ENCODE data around the gene NUP107. TPM values are rescaled to one million over a fixed set of nuclear protein-coding genes. Genes with fewer than 3 reads are reported as not detected.
"Not testable (repeated sequence)": the region's sequence is repeated elsewhere in the genome, so short reads cannot be mapped to it uniquely, and the experiment has no call there.

The NUP107 gene
- total RNA-seq, 1 experiment from 2014 or later, result 119 TPM

- DNase-seq, result no peak
- Histone ChIP-seq H3K36me3 (ENCODE audit: control insufficient read depth, insufficient read depth, low read length) (no peaks in the 10 kb centered on the region), H3K4me1 (peaks cover 7% of the 10 kb centered on the region; the same call in 1 of the 2 replicates), H3K27me3 (replicated peaks; ENCODE audit: control insufficient read depth, insufficient read depth, low read length) (no peaks in the 10 kb centered on the region), H3K4me3 (ENCODE audit: low read depth, low read length) (no peak overlapping the region), H3K9me3 (no peaks in the 10 kb centered on the region)
- Mint-ChIP-seq H3K27me3 (ENCODE audit: insufficient read depth, unreplicated experiment) (no peaks in the 10 kb centered on the region), H3K9me3 (ENCODE audit: unreplicated experiment) (no peaks in the 10 kb centered on the region), H3K36me3 (ENCODE audit: insufficient read depth, unreplicated experiment) (peaks cover 4% of the 10 kb centered on the region), H3K4me3 (ENCODE audit: unreplicated experiment) (no peak overlapping the region), H3K27ac (ENCODE audit: unreplicated experiment) (no peak overlapping the region), H3K4me1 (ENCODE audit: low read depth, unreplicated experiment) (no peaks in the 10 kb centered on the region)
- BruUV-seq (replicated peaks), result no TSS peak
- ChIA-PET POLR2A (no interaction called here), CTCF (interaction anchor here (0.6 kb wide), 1 partner anchor 18 kb away, joined by 3 read pairs; no protein-coding TSS in a partner anchor)
- intact Hi-C loops (cut with micrococcal nuclease; ENCODE audit: unreplicated experiment), result no loop called here
- no peak for TF ChIP-seq CTCF (IDR thresholded peaks at IDR 0.05; ENCODE audit: insufficient read depth in 1 of 2, low read depth in 1 of 2, low read length in 1 of 2, severe bottlenecking in 1 of 2, unreplicated experiment in 1 of 2)
These were observed 11.5 kb upstream of the NUP107 start for GRCh38 chr12:68675101-68675842.

- H3K9me3 ChIP-seq; H3K27ac Mint-ChIP-seq (ENCODE audit: unreplicated experiment); DNase-seq; H3K9me3 Mint-ChIP-seq (ENCODE audit: unreplicated experiment); H3K27me3 ChIP-seq (replicated peaks; ENCODE audit: control insufficient read depth, insufficient read depth, low read length); POLR2A ChIA-PET; H3K27me3 Mint-ChIP-seq (ENCODE audit: insufficient read depth, unreplicated experiment); intact Hi-C loops (cut with micrococcal nuclease; ENCODE audit: unreplicated experiment); H3K36me3 Mint-ChIP-seq (ENCODE audit: insufficient read depth, unreplicated experiment); H3K4me3 Mint-ChIP-seq (ENCODE audit: unreplicated experiment); CTCF ChIA-PET; H3K4me3 ChIP-seq (ENCODE audit: low read depth, low read length); H3K36me3 ChIP-seq (ENCODE audit: control insufficient read depth, insufficient read depth, low read length); H3K4me1 Mint-ChIP-seq (ENCODE audit: low read depth, unreplicated experiment); BruUV-seq (replicated peaks); H3K4me1 ChIP-seq: not testable (repeated sequence)
These were observed 9.9 kb upstream of the NUP107 start for GRCh38 chr12:68676854-68677253.

GRCh38 chr12:68686262-68686594 is 550 bp upstream of the NUP107 start:
- Histone ChIP-seq H3K36me3 (ENCODE audit: control insufficient read depth, insufficient read depth, low read length) (no peaks in the 10 kb centered on the region), H3K27me3 (replicated peaks; ENCODE audit: control insufficient read depth, insufficient read depth, low read length) (no peaks in the 10 kb centered on the region), H3K4me1 (peaks cover 9% of the 10 kb centered on the region; the same call in 1 of the 2 replicates), H3K4me3 (ENCODE audit: low read depth, low read length) (peak overlapping the region; percentile 24), H3K9me3 (no peaks in the 10 kb centered on the region)
- CTCF ChIA-PET, result no interaction called here
- no peak for TF ChIP-seq CTCF (IDR thresholded peaks at IDR 0.05; ENCODE audit: insufficient read depth in 1 of 2, low read depth in 1 of 2, low read length in 1 of 2, severe bottlenecking in 1 of 2, unreplicated experiment in 1 of 2)
- peaks cover 10% of the 10 kb centered on the region for H3K36me3 Mint-ChIP-seq (ENCODE audit: insufficient read depth, unreplicated experiment)
- intact Hi-C loops (cut with micrococcal nuclease; ENCODE audit: unreplicated experiment), result loop anchor here (1.0 to 10.0 kb wide), 4 partner anchors 76 to 353 kb away; partner anchors contain the start of genes MDM1 and RAP1B
- TSS peak; percentile 95 for BruUV-seq (replicated peaks)
- peak overlapping the region; percentile 91 for H3K4me3 Mint-ChIP-seq (ENCODE audit: unreplicated experiment)
- peaks cover 12% of the 10 kb centered on the region for H3K4me1 Mint-ChIP-seq (ENCODE audit: low read depth, unreplicated experiment)
- POLR2A ChIA-PET, result interaction anchor here (1.5 kb wide), 1 partner anchor 76 kb away, joined by 4 read pairs; the partner anchor contains the start of gene RAP1B
- H3K9me3 Mint-ChIP-seq (ENCODE audit: unreplicated experiment), result no peaks in the 10 kb centered on the region
- H3K27me3 Mint-ChIP-seq (ENCODE audit: insufficient read depth, unreplicated experiment), result no peaks in the 10 kb centered on the region
- no peak for DNase-seq
- peak overlapping the region; percentile 92 for H3K27ac Mint-ChIP-seq (ENCODE audit: unreplicated experiment)
